Stimulated activated CD4-positive, alpha-beta T cell treated with anti-CD3 and anti-CD28 coated beads, Interleukin-15, amount 100 ng/mL, for 48 hours (primary cell): ENCODE measurements around the gene SACS.
"Not testable (repeated sequence)": the region's sequence is repeated elsewhere in the genome, so short reads cannot be mapped to it uniquely, and the experiment has no call there.

Experiments
- DNase-seq, 2 donors: peaks; one replicate each; pipeline ENCODE4 v3.0.0-alpha.2; 2020; ENCODE audit warnings: low read depth in 2 of 2

The SACS gene

GRCh38 chr13:23418776-23419683 lies 14.5 kb downstream of the SACS start:
- DNase-seq = no peak

GRCh38 chr13:23414682-23415081 lies 18.8 kb downstream of the SACS start:
- DNase-seq = no peak

- no peak for DNase-seq
Observed at GRCh38 chr13:23411706-23412105, 21.8 kb downstream of the SACS start.

- no peak for DNase-seq
Observed at GRCh38 chr13:23411220-23411619, 22.3 kb downstream of the SACS start.

GRCh38 chr13:23408026-23408425 lies 25.5 kb downstream of the SACS start:
- no peak for DNase-seq

GRCh38 chr13:23401156-23401555 lies 32.3 kb downstream of the SACS start:
- not testable (repeated sequence) for DNase-seq

- no peak for DNase-seq
Observed at GRCh38 chr13:23399347-23399746, 34.2 kb downstream of the SACS start.

- DNase-seq = no peak
Observed at GRCh38 chr13:23394821-23395220, 38.7 kb downstream of the SACS start.

GRCh38 chr13:23392925-23393645 lies 40.4 kb downstream of the SACS start:
- DNase-seq = no peak

- no peak for DNase-seq
Observed at GRCh38 chr13:23392313-23392712, 41.2 kb downstream of the SACS start.

GRCh38 chr13:23391752-23392151 lies 41.8 kb downstream of the SACS start:
- DNase-seq = no peak

- DNase-seq = no peak
Observed at GRCh38 chr13:23386533-23386932, 47.0 kb downstream of the SACS start.

- DNase-seq = no peak
Observed at GRCh38 chr13:23385931-23386330, 47.6 kb downstream of the SACS start.

- no peak for DNase-seq
Observed at GRCh38 chr13:23384111-23384510, 49.4 kb downstream of the SACS start.

- no peak for DNase-seq
Observed at GRCh38 chr13:23383151-23383550, 50.4 kb downstream of the SACS start.

- no peak for DNase-seq
Observed at GRCh38 chr13:23381866-23382265, 51.6 kb downstream of the SACS start.

GRCh38 chr13:23380534-23380933 lies 53.0 kb downstream of the SACS start:
- DNase-seq = no peak

GRCh38 chr13:23377983-23378632 lies 55.4 kb downstream of the SACS start:
- DNase-seq = peak; percentile 50 to 52

GRCh38 chr13:23377579-23377978 lies 55.9 kb downstream of the SACS start:
- DNase-seq = no peak

- peak; percentile 95 for DNase-seq
Observed at GRCh38 chr13:23375001-23375971, 58.2 kb downstream of the SACS start.

GRCh38 chr13:23372264-23372906 lies 61.1 kb downstream of the SACS start:
- no peak for DNase-seq
